ENCODE measurements around the gene SMOC2.
A peak's percentile ranks its signal among the peaks of the same experiment; 100 is the strongest.

The SMOC2 gene

DNA sequence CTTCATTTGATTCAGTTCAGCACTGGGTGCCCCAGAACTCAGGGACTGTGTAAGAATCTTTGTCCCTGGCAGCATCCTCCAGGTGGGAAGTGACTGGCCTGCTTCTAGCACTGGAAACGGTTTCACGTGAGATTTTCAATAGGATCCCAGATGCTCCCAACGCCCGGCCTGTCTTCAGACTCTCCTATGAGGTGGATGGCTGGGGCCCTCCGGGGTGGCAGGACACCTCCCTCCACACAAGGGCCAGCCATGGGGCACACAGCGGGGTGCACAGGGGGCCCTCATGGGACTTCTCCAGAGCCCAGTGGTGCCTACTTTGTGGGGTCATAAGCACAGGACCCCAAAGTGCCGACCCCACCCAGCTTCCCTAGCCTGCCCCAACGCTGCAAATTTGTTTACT lies 72.8 kb downstream of the SMOC2 start (continued):
- TF ChIP-seq, protein P1, sequence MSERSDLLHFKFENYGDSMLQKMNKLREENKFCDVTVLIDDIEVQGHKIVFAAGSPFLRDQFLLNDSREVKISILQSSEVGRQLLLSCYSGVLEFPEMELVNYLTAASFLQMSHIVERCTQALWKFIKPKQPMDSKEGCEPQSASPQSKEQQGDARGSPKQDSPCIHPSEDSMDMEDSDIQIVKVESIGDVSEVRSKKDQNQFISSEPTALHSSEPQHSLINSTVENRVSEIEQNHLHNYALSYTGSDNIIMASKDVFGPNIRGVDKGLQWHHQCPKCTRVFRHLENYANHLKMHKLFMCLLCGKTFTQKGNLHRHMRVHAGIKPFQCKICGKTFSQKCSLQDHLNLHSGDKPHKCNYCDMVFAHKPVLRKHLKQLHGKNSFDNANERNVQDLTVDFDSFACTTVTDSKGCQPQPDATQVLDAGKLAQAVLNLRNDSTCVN (tag by site-specific recombination; optimal IDR thresholded peaks at IDR 0.05): no peak
- no peak for TF ChIP-seq ZNF707 (tag by site-specific recombination; IDR thresholded peaks at IDR 0.05)
- TF ChIP-seq ZNF621 (tag by site-specific recombination; IDR thresholded peaks at IDR 0.05): no peak
- TF ChIP-seq, protein P2, sequence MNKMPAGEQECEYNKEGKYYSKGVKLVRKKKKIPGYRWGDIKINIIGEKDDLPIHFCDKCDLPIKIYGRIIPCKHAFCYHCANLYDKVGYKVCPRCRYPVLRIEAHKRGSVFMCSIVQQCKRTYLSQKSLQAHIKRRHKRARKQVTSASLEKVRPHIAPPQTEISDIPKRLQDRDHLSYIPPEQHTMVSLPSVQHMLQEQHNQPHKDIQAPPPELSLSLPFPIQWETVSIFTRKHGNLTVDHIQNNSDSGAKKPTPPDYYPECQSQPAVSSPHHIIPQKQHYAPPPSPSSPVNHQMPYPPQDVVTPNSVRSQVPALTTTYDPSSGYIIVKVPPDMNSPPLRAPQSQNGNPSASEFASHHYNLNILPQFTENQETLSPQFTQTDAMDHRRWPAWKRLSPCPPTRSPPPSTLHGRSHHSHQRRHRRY (tag by site-specific recombination; IDR thresholded peaks at IDR 0.05): no peak
- no peak for TF ChIP-seq ZXDB (tag by site-specific recombination; IDR thresholded peaks at IDR 0.05)
- TF ChIP-seq ZBTB48 (tag by site-specific recombination; IDR thresholded peaks at IDR 0.05): no peak
- no peak for TF ChIP-seq ZNF654 (tag by site-specific recombination; IDR thresholded peaks at IDR 0.05; ENCODE audit: low read depth)
- TF ChIP-seq ZNF558 (tag by site-specific recombination; IDR thresholded peaks at IDR 0.05): no peak

DNA sequence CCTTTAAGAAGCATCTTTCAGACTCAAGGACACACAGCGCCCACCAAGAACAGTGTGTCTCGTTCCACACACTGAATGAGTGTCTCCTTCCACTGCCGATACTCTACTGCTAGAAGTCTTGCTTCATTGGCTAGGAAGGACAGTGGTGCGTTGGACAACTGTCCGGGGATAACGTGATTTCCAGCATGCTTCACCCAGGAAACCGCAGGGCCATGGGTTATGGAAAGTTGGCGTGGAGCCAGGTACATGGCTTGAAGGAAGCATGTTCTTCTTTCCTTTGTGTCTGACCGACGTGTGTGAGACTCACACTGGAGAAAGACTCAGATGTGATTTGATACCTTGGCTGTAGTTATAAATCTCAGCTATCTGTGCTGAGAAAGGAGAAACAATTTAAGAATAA lies 73.2 kb downstream of the SMOC2 start:
- no peaks in the 10 kb centered on the region for H3K36me3 ChIP-seq (ENCODE audit: control insufficient read depth in 2 of 2, insufficient read depth in 1 of 2, low read length in 2 of 2)
- no peak overlapping the region for H3K27ac ChIP-seq (ENCODE audit: extremely low read depth, low read depth, low read length)
- H3K4me3 ChIP-seq (ENCODE audit: low read depth, low read length): no peak overlapping the region
- ChIA-PET POLR2A (no interaction called here), CTCF (interaction anchor here (1.1 kb wide), 1 partner anchor 74 kb away, joined by 4 read pairs; no protein-coding TSS in a partner anchor)
- TF ChIP-seq ZNF621 (tag by site-specific recombination; IDR thresholded peaks at IDR 0.05) (no peak), ZNF350 (tag by site-specific recombination; IDR thresholded peaks at IDR 0.05) (peak; percentile 74; the same call in 1 of the 2 replicates), ZNF701 (tag by site-specific recombination; IDR thresholded peaks at IDR 0.05) (no peak), ZSCAN16 (tag by site-specific recombination; IDR thresholded peaks at IDR 0.05) (no peak)
- TF ChIP-seq, protein P3, sequence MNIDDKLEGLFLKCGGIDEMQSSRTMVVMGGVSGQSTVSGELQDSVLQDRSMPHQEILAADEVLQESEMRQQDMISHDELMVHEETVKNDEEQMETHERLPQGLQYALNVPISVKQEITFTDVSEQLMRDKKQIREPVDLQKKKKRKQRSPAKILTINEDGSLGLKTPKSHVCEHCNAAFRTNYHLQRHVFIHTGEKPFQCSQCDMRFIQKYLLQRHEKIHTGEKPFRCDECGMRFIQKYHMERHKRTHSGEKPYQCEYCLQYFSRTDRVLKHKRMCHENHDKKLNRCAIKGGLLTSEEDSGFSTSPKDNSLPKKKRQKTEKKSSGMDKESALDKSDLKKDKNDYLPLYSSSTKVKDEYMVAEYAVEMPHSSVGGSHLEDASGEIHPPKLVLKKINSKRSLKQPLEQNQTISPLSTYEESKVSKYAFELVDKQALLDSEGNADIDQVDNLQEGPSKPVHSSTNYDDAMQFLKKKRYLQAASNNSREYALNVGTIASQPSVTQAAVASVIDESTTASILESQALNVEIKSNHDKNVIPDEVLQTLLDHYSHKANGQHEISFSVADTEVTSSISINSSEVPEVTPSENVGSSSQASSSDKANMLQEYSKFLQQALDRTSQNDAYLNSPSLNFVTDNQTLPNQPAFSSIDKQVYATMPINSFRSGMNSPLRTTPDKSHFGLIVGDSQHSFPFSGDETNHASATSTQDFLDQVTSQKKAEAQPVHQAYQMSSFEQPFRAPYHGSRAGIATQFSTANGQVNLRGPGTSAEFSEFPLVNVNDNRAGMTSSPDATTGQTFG (tag by site-specific recombination; IDR thresholded peaks at IDR 0.05; ENCODE audit: borderline replicate concordance): no peak
- no peaks in the 10 kb centered on the region for H3K4me1 ChIP-seq (ENCODE audit: control insufficient read depth, insufficient read depth, low read length)
- no peaks in the 10 kb centered on the region for H3K9me3 ChIP-seq (ENCODE audit: control insufficient read depth, insufficient read depth, low read depth, low read length)

DNA sequence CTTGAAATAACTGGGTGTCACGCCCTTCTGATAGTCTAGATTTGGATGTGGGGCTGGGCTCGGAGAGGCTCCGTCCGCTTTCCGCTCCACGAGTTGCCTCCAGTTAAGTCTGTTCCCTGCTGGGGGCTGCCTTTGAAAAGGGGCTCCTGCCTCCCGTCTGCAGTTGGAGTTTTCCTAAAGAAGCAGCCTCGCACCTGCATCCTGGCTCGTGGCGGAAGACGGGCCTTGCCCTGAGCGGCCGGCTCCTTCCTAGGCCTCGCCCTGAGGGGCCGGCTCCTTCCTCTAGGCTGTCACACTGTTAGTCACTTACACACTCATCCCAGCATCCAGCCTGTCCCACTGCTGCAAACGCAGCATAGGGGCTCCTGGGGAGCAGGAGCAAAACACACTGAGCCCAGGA lies 74.4 kb downstream of the SMOC2 start:
- no peaks in the 10 kb centered on the region for H3K9me3 ChIP-seq (ENCODE audit: control insufficient read depth, insufficient read depth, low read depth, low read length)
- no peak overlapping the region for H3K4me3 ChIP-seq (ENCODE audit: low read depth, low read length)
- no peak for TF ChIP-seq ZNF664 (tag by site-specific recombination; IDR thresholded peaks at IDR 0.05)
- TF ChIP-seq ZNF155 (tag by site-specific recombination; IDR thresholded peaks at IDR 0.05): no peak
- TF ChIP-seq, protein P4, sequence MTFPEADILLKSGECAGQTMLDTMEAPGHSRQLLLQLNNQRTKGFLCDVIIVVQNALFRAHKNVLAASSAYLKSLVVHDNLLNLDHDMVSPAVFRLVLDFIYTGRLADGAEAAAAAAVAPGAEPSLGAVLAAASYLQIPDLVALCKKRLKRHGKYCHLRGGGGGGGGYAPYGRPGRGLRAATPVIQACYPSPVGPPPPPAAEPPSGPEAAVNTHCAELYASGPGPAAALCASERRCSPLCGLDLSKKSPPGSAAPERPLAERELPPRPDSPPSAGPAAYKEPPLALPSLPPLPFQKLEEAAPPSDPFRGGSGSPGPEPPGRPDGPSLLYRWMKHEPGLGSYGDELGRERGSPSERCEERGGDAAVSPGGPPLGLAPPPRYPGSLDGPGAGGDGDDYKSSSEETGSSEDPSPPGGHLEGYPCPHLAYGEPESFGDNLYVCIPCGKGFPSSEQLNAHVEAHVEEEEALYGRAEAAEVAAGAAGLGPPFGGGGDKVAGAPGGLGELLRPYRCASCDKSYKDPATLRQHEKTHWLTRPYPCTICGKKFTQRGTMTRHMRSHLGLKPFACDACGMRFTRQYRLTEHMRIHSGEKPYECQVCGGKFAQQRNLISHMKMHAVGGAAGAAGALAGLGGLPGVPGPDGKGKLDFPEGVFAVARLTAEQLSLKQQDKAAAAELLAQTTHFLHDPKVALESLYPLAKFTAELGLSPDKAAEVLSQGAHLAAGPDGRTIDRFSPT (tag by site-specific recombination; IDR thresholded peaks at IDR 0.05): no peak
- TF ChIP-seq TCF7L2 (IDR thresholded peaks at IDR 0.05; ENCODE audit: borderline replicate concordance, low read depth, low read length): no peak
- TF ChIP-seq, protein P5, sequence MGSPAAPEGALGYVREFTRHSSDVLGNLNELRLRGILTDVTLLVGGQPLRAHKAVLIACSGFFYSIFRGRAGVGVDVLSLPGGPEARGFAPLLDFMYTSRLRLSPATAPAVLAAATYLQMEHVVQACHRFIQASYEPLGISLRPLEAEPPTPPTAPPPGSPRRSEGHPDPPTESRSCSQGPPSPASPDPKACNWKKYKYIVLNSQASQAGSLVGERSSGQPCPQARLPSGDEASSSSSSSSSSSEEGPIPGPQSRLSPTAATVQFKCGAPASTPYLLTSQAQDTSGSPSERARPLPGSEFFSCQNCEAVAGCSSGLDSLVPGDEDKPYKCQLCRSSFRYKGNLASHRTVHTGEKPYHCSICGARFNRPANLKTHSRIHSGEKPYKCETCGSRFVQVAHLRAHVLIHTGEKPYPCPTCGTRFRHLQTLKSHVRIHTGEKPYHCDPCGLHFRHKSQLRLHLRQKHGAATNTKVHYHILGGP (tag by site-specific recombination; IDR thresholded peaks at IDR 0.05): no peak
- TF ChIP-seq, protein P6, sequence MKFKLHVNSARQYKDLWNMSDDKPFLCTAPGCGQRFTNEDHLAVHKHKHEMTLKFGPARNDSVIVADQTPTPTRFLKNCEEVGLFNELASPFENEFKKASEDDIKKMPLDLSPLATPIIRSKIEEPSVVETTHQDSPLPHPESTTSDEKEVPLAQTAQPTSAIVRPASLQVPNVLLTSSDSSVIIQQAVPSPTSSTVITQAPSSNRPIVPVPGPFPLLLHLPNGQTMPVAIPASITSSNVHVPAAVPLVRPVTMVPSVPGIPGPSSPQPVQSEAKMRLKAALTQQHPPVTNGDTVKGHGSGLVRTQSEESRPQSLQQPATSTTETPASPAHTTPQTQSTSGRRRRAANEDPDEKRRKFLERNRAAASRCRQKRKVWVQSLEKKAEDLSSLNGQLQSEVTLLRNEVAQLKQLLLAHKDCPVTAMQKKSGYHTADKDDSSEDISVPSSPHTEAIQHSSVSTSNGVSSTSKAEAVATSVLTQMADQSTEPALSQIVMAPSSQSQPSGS (tag by site-specific recombination; IDR thresholded peaks at IDR 0.05; ENCODE audit: low read depth): no peak
- no peak for TF ChIP-seq ZNF175 (tag by site-specific recombination; IDR thresholded peaks at IDR 0.05)
- TF ChIP-seq ZNF558 (tag by site-specific recombination; IDR thresholded peaks at IDR 0.05): no peak
- TF ChIP-seq TRIM28 (IDR thresholded peaks at IDR 0.05; ENCODE audit: borderline replicate concordance, low read length): no peak
- no peak for TF ChIP-seq ZNF239 (tag by site-specific recombination; IDR thresholded peaks at IDR 0.05)
- TF ChIP-seq SETDB1 (IDR thresholded peaks at IDR 0.05; ENCODE audit: insufficient read length, low read length): no peak
- no peak for TF ChIP-seq ZSCAN30 (tag by site-specific recombination; IDR thresholded peaks at IDR 0.05)
- no peak for TF ChIP-seq ZNF302 (tag by site-specific recombination; IDR thresholded peaks at IDR 0.05; ENCODE audit: low read depth)
- TF ChIP-seq ZIC2 (tag by site-specific recombination; IDR thresholded peaks at IDR 0.05): no peak
- no peaks in the 10 kb centered on the region for H3K36me3 ChIP-seq (ENCODE audit: control insufficient read depth in 2 of 2, insufficient read depth in 1 of 2, low read length in 2 of 2)
- H3K4me1 ChIP-seq (ENCODE audit: control insufficient read depth, insufficient read depth, low read length): no peaks in the 10 kb centered on the region
- ChIA-PET CTCF (no interaction called here), POLR2A (no interaction called here)
- no peak overlapping the region for H3K27ac ChIP-seq (ENCODE audit: extremely low read depth, low read depth, low read length)

All from HEK293 (cell line).